HG02852 (cell line): ENCODE results near the gene LRFN2.

Experiments
- ATAC-seq: cut with Tn5 transposase; IDR thresholded peaks from one replicate; pipeline ENCODE4 v1.9.1; 2021; ENCODE audit warnings: mild to moderate bottlenecking, moderate library complexity; ENCODE audit not compliant: unreplicated experiment

LRFN2 gene

DNA sequence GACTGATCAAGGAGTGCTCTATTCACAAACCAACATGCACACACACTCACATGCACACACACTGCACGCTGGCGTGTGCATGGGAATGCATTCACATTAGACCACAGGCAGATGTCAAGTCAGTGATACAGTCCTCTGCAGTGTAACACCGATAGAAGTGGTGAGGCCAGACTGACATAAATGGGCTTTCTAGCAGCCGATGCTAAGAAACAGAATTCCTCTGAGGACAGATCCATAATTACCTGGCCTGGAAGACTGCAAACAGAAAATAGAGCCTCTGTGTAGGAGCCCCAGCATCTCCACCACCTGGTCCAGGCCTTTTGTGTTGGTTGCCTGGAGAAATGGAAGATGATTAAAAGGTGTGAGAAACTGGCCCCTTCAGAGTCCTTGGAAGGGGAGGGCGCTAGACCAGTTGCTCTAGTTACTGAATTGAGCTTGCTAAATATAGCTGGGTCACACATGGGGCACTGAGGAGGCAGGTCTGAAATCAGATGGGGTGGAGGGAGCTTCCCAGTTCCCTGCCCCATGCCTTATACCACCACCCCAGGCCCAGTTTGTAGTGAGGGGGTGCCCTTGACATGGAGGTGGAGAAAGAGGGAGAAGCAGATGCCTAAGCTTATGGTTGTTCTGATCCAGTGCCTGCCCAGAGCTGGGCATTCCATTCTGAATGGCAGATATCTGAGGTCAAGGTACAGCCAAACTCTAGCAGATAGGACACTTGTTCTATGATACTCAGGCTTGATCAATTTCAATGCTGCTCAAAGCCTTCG is 233.8 kb downstream of the LRFN2 start:
- no peak for ATAC-seq

DNA sequence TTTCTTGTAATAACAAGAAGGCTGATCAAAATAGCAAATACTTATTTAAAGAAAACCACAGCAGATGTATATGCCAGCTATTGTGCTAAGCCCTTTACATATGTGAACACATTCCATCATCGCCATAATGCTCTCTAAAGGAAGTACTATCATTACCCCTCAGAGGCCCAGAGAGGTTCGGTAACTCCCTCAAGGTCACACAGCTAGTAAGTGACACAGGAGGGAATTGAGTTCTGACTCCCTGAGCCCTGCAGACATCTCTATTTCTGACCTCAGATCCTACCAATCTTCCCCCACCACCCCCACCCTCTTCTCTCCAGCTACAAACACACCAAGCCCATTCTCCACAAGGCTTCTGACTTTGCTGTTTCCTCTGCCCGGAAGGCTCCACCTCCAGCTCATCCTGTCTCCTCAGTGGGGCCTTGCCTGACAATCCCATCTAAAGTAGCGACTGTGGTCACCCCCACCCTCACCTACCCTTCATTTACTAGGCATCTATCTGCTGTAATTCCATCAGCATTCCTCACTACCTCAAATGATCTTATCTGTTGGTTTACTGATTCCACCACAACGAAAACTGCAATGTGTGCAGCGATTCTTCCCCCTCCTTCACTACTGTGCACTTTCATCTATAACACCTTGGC is 234.5 kb downstream of the LRFN2 start:
- ATAC-seq: no peak

DNA sequence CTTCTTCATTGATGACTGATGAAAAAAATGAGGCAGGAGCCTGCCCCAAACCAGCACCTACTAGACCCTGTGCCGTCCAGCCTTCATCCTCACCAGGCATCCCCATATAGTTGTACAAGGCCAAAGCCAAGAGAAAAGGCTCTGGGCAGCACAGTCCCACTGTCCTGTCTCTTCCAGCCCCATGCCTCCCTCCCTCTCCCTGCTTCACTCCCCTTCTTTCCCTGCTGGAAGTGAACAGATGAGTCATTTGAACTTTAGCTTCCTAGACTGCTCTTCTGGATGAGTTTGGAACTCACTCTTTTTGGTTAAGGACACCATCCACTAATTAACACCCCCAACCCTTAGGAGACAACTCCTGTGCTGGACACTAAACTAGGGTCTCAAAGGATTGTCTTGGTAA is 235.2 kb downstream of the LRFN2 start:
- no peak for ATAC-seq

DNA sequence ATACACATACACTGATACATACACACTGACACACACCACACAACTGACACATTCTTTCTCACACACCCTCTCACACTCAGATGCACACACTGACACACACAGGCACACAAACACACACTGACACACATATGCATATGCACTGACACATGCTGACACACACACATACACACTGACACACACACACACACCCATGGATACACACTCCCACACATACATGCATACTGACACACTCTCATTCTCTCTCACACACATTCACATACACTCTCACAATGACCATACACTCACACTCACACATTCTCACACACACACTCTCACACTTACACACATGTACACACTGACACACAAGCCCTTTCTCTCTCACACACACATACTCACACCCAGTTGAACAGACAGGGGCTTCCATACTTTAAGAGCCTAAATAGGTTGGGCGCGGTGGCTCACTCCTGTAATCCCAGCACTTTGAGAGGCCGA is 236.4 kb downstream of the LRFN2 start:
- ATAC-seq: no peak

DNA sequence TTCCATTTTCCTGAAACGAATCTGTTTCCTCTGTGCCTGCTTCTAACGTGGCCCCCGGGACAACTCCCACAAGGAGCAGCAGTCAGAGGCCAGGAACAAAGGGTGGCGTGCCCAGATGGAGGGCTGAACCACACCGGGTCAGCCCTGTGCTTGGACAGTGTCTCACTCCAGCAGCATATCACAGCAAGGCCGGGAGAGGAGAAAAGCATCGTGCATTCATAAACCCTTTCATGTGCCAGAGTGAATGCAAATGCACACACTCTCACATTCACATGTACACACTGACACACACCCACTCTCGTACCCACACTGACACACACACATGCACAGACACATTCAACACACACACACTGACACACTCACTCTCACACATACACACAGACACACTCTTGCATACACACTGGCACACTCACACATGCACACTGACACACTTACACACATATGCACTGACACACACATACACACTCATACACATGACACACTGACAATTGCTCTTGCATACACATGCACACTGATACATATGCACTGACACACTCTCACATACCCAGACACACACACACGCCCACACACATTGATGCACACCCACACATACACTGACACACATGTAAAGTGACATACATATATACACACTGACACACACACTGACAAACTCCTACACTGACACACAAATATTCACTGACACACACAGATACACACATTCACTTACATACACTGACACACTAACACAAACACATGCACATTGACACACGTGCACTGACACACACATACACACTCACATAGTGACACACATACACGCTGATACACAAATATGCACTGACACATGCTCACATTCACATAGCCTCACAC is 237.0 kb downstream of the LRFN2 start:
- no peak for ATAC-seq

DNA sequence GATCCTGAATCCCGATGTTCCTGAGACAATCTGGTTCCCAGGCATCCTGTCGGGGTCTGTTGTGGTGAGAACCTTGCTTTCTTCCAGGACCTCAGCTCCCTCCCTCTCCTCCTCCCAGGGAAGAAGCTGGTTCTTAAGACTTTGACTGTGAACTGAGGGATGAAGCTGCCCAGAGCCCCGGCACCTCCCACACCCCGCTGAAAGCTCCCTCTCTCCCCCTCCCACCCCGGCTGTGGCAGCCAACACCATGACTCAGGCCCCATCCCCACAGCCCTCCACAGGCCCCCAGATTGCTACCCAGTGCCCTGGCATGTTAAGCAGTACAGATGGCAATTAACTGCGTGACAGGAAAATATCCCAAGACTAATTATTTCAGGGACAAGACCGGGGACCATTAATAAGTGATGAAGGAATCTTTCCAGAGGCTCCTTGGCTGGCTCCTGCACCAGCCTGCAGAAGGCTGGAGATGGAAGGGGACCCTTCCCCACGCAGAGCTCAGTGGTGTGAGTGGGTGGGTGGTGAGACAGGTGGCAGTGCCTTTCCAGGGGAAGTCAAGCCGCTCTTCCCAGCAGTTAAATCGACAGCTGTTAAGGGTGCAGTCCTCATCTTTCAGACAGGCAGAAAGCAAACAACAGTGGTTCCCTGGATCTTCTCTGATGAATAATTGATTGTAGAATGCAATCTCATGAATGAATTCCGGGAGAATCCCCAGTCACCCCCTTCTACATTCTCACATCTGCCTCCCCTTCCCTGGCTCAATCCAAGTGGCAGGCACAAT is 237.9 kb downstream of the LRFN2 start:
- no peak for ATAC-seq

DNA sequence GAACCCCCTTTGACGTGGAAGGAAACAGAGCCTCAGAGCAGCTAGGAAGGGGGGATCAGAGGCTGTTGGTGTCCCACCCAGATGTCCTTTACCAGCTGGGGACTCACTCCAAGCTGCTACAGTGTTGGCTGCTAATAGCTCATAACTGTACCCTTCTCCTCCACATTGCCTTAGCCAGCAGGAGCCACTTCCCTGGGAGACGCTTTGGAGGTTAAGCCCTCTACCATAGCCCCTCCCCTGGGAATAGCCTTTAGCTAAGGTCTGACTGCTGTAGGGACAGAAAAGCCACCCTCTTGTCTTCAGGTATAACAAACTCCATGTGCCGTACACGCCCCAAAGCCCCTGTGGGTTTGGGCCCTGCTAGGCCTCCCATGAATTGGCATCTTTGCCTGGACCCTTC is 238.6 kb downstream of the LRFN2 start:
- no peak for ATAC-seq

DNA sequence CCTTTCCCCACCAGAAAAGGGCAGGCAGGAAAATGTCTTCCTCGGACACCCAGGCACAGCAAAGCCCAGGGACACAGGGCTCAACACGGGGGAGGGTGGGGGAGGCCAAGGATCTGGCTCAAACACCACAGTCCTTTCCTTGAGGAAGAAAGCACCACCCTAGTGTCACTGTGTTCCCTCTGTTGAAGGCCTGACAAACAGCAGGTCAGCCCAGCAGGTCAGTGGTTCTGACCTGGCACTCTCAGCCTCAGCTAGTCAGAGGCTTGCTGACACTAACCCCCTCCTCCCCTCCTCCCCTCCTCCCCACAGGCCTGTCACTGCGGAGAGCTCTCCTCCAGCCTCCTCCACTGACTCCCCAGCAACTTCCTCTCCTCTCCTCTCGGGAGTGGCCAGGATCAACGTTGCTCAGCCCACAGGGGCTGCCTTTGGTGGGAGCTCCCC is 239.6 kb downstream of the LRFN2 start:
- ATAC-seq: no peak

DNA sequence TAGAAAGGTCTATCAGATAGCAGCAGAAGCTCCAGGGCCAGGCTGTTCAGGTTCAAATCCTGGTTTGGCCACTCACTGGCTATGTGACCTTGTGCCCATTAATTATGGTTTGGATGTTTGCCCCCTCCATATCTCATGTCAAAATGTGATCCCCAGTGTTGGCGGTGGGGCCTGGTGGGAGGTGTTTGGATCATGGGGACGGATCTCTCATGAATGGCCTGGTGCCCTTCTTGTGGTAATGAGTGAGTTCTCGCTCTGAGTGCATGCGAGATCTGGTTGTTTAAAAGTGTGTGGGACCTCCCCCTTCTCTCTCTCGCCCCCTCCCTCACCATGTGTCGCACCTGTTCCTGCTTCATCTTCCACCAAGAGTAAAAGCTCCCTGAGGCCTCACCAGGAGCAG is 240.9 kb downstream of the LRFN2 start:
- ATAC-seq: no peak

DNA sequence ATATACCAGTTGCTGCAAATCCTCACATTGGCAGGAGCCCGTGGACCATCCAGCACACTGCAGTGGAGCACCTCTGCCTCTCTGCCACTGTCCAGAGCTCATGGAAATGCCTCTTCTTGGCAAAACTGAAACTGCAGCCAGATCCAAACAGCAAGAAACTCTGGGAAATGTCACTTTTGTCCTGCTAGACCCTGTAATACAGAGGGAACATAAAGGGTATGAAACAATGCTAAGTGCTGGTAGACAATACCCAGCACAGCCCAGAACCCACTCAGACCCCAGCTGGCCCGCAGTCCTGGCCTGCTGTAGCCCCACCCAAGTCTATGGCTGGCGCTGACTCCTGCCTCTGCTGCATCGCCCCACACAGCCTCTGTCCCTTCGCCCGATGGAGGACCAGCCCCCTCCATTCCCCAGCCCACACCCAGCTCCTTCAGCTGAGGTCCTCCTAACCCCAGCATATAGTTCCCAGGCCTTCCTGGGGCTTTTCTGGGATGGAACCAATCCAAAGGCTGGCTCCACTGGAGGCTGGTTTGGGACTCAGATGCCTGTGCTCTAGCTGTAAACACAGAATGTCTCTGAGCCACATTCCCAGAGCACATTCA is 242.5 kb downstream of the LRFN2 start:
- no peak for ATAC-seq

DNA sequence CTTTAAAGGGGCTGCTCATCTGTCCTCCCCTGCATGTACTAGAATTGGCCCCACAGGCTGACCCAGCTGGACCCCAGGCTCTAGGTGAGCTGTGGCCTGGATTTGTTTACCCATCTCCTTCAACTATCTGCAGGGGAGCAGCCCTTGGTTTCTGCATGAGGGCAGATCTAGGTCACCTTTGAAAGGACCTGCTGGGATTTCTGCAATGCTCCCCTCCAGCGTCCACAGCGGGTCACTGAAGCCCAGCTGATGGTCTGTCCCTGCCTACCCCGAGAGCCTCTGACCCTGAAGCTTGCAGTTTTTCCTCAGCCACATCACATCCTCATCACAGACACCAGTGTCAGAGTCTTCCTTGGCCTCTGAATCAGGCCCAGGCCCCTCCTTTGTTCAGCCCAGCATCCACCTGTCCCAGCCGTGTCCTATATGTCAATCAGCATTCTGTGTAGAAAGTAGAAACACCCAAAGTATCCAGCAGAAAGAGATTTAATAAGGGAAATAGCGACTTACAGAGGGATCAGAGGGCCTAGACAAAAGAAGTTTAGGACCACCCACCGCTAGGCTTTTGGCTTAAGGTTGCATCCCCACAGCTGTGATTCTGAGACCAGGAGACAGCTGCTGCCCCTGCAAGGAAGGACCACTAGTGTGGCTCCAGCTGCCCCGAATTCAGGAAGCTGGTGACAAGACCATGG is 243.1 kb downstream of the LRFN2 start:
- no peak for ATAC-seq

DNA sequence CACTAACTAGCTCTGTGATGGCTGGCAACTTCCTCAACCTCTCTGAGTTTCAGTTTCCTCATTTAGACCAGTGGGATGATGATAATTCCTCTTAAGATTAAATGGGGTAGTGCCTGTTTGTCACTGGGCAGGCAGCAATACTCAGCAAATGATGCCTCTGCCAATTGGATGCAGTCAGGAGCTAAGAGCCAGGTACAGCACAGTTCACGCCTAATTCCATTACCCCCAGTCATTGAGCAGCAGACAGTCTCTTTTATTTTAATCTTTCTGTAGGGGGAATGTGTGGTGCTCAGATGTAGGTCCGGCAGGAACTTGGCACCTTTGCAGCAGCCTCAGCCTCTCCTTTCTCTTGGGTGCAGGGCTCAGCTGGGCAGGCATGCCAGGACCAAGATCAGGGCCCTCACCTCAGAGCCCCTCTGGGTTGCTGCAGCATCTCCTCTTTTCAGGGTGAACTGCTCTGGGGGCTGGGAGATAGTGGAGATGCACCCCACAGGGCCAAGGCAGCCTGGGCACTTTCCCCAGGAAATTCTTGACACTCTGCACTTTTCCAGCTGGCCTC is 243.8 kb downstream of the LRFN2 start:
- ATAC-seq: no peak

DNA sequence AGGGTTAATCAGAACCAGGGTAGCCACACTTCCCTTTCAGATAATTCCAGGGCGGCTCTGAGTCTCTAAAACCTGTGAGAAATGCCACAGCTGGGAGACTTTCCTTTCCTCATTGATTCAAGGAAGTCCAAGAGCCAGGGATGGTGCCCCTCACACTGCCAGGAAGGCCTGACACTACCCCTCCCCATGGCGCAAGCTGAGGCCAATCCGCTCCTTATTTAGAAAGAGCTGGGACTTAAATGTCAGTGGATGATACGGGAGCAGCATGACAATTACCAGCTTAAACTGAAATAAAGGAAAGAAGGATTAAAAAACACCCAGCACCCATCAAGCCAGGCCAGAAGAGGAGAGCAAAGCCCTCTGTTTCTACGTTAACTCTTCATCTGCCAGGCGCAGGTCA is 244.4 kb downstream of the LRFN2 start:
- no peak for ATAC-seq

DNA sequence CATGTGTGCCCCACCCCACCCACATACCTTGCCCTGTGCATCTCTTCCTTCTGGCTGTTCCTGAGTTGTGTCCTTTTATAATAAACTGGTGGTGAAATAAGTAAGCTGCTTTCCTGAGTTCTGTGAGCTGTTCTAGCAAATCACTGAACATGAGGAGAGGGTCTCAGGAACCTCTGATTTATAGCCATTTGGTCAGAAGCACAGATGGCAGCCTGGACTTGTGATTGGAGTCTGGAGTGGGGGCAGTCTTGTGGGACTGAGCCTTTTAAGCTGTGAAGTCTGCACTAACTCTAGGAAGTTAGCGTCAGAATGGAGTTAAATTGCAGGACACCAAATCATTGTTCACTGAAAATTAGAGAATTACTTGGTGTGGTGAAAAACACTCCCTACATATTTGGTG is 245.4 kb downstream of the LRFN2 start:
- no peak for ATAC-seq
